GM18505 (cell line): Measurements from ENCODE around the gene NTRK2.
"Not testable (repeated sequence)": the region's sequence is repeated elsewhere in the genome, so short reads cannot be mapped to it uniquely, and the experiment has no call there.

Source experiments
- ATAC-seq: cut with Tn5 transposase; IDR thresholded peaks from one replicate; pipeline ENCODE4 v1.9.1; 2021; ENCODE audit not compliant: unreplicated experiment
- POLR2A ChIP-seq: IDR thresholded peaks from 4 replicates; pipeline ENCODE4 v1.6.1; 2011; ENCODE audit warnings: borderline replicate concordance; ENCODE audit not compliant: insufficient read depth, insufficient read length; ENCODE audit errors: extremely low read depth

Gene NTRK2

DNA sequence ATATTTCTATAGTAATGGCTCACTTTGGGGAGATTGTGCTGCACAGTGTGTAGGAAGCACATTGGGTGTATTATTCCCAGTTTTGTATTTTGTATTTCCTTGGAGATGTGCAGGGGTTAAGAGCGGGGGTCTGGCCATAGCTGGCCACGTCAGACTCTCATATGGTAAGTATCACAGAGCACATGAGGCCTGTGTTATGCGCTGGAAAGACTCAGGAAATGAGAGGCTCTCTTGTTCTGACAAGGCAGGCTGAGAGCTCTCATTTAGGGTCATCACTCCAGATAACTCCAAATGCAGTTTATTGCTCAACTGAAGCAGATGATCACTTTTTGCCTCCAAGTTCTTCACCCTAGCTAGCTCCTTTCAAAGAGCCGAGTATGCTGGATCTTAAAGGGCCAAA lies 205.7 kb downstream of the NTRK2 start:
- TF ChIP-seq POLR2A = no peak
- ATAC-seq = no peak

- TF ChIP-seq POLR2A = no peak
- ATAC-seq = no peak
Measured at GRCh38 chr9:84879631-84880030, 210.1 kb downstream of the NTRK2 start.

DNA sequence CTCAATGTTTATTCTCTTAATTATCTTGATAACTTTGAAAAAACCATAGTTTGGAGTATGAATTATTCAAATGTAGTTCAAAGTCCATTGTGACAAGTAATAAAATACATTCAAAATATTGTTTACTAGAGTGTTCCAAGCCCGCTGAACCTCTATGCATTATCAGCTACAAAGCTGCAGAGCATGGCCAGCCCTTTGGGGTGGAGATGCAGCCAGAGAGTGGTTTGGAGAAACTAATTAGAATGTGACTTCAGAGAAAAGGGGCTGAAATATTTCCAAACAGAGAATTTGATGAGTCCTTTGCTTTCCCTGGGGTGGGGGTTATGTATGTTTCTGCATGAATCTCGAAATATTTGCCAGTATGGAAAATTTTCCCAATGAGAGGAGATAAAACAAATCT lies 211.3 kb downstream of the NTRK2 start:
- TF ChIP-seq POLR2A = no peak
- ATAC-seq = no peak

- no peak for ATAC-seq
Measured at GRCh38 chr9:84886866-84887265, 217.3 kb downstream of the NTRK2 start.

GRCh38 chr9:84891924-84892323 lies 222.4 kb downstream of the NTRK2 start:
- TF ChIP-seq POLR2A = no peak
- no peak for ATAC-seq

More at GRCh38 chr9:84886866-84887265, 217.3 kb downstream of the NTRK2 start:
- TF ChIP-seq POLR2A = no peak

- no peak for ATAC-seq
- no peak for TF ChIP-seq POLR2A
Measured at GRCh38 chr9:84893419-84894128, 224.0 kb downstream of the NTRK2 start.

DNA sequence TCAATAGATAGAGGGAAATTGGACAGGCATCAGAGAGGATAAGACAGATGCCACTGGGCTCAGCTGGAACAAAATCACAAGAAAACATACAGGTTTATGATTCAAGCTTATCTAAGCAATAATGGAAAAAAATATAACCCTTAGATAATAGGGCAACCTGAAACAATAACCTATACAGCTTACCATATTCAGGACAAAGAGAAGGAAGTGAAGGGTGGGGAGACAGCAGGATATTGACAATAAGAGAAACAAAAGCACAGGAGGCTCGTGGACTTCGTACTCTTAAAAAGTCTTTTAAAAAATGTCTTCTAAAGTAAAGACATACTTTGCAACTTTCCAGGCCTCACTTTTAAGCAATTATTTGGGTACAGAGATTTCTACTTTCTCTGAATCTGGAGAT lies 225.3 kb downstream of the NTRK2 start:
- no peak for TF ChIP-seq POLR2A
- no peak for ATAC-seq

DNA sequence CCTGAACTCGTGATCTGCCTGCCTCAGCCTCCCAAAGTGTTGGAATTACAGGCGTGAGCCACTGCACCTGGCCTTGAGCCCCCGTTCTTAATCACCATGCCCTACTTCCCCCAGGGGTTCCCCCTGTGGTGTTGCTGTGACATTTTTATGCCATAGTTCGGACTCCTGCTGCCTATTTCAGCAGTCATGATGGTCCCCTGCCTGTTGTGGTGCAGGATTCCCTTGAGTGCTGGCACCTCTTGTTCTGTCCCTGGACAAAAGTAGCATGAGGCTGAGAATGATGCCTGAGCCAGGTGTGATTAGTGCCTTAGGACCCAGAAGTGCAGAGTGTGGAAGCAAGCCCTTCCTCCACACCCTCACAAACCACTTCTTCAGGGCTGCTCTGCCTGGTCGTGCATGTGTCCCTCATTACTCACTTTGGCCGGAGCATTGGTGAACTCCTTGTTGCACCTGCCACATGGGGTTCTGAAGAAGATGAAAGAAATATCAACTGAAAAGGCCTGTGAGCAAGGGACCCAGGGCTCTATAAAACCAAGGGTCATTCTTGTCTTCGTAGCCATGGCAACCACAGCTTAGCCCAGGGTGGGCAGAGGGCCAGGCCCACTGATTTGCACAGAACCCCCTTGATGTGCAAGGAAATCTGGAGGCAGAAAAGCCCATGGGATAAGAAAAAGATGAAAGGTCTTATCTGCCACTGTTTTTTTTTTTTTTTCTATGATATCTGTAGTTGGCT lies 228.0 kb downstream of the NTRK2 start:
- no peak for TF ChIP-seq POLR2A
- ATAC-seq = no peak

GRCh38 chr9:84898188-84898587 lies 228.7 kb downstream of the NTRK2 start:
- no peak for ATAC-seq

GRCh38 chr9:84898618-84899017 lies 229.1 kb downstream of the NTRK2 start:
- not testable (repeated sequence) for ATAC-seq

More at GRCh38 chr9:84898188-84898587, 228.7 kb downstream of the NTRK2 start:
- no peak for TF ChIP-seq POLR2A

GRCh38 chr9:84899326-84899725 lies 229.8 kb downstream of the NTRK2 start:
- no peak for ATAC-seq
- no peak for TF ChIP-seq POLR2A

DNA sequence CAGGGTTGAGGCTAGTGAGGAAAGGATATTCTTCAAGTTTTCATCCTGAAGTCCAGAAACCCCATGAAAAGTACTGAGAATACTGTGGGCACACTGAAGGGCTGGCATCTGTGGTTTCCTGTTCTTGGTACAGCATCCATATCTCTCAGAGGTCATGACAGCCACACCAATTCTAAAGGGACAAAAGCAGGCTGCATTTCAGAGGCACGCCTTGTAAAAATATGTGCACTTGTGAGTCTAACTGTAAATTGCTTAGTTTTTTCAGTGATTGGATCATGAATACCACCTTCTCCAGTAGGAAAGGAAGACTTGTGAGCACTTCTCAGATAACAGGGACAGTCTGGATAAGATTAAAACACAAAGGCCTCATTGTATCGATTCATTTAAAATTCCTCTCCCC lies 230.9 kb downstream of the NTRK2 start:
- ATAC-seq = no peak

GRCh38 chr9:84903963-84904362 lies 234.4 kb downstream of the NTRK2 start:
- no peak for TF ChIP-seq POLR2A

More for the DNA sequence above, 230.9 kb downstream of the NTRK2 start:
- TF ChIP-seq POLR2A = no peak

GRCh38 chr9:84916769-84917168 lies 247.2 kb downstream of the NTRK2 start:
- TF ChIP-seq POLR2A = no peak
- no peak for ATAC-seq

More at GRCh38 chr9:84903963-84904362, 234.4 kb downstream of the NTRK2 start:
- no peak for ATAC-seq
